ENCODE results near the gene GRIN2A.

GRCh38 chr16:9929313-9929712 lies 252.9 kb downstream of the GRIN2A start:
- TF ChIP-seq ISL1 (CRISPR knock-in tag; IDR thresholded peaks at IDR 0.05) (no peak), TOX (CRISPR knock-in tag; IDR thresholded peaks at IDR 0.05; ENCODE audit: borderline replicate concordance) (no peak), BACH2 (CRISPR knock-in tag; IDR thresholded peaks at IDR 0.05; ENCODE audit: borderline replicate concordance) (no peak), ZFP30 (CRISPR knock-in tag; IDR thresholded peaks at IDR 0.05) (no peak), ZC3H10 (CRISPR knock-in tag; IDR thresholded peaks at IDR 0.05) (no peak), ARNTL (CRISPR knock-in tag; IDR thresholded peaks at IDR 0.05; ENCODE audit: borderline replicate concordance, low read depth) (no peak), RARB (CRISPR knock-in tag; IDR thresholded peaks at IDR 0.05) (no peak), ZFP3 (CRISPR knock-in tag; IDR thresholded peaks at IDR 0.05) (no peak), PATZ1 (CRISPR knock-in tag; IDR thresholded peaks at IDR 0.05; ENCODE audit: borderline replicate concordance) (no peak), ESRRG (CRISPR knock-in tag; IDR thresholded peaks at IDR 0.05) (no peak), CSDC2 (CRISPR knock-in tag; IDR thresholded peaks at IDR 0.05) (no peak), GLIS3 (CRISPR knock-in tag; IDR thresholded peaks at IDR 0.05) (no peak)
- TF ChIP-seq, protein P1, sequence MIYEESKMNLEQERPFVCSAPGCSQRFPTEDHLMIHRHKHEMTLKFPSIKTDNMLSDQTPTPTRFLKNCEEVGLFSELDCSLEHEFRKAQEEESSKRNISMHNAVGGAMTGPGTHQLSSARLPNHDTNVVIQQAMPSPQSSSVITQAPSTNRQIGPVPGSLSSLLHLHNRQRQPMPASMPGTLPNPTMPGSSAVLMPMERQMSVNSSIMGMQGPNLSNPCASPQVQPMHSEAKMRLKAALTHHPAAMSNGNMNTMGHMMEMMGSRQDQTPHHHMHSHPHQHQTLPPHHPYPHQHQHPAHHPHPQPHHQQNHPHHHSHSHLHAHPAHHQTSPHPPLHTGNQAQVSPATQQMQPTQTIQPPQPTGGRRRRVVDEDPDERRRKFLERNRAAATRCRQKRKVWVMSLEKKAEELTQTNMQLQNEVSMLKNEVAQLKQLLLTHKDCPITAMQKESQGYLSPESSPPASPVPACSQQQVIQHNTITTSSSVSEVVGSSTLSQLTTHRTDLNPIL (CRISPR knock-in tag; IDR thresholded peaks at IDR 0.05; ENCODE audit: low read depth) = no peak

Data from SK-N-SH treated with all-trans-retinoic acid at 6 μM for 48 hours (cell line).